Measurements from ENCODE around the gene RERE.

DNA sequence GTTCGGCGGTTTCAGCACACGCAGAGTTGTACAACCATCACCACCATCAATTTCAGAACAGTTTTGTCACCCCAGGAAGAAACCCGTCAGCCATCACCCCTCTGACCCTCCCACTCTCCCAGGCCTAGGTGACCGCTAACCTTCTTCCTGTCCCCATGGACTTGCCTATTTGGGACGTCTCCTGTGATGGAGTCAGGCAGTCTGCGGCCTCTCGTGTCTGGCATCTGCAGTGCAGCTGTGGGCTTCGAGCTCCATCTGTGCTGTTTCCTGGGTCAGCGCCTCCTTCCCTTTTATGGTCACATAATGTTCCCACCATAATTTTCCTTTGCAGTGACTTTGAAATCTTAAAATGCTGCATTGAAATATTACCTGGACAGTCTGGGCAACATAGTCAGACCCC is 475.1 kb downstream of the RERE start:
- TF ChIP-seq, protein P1, sequence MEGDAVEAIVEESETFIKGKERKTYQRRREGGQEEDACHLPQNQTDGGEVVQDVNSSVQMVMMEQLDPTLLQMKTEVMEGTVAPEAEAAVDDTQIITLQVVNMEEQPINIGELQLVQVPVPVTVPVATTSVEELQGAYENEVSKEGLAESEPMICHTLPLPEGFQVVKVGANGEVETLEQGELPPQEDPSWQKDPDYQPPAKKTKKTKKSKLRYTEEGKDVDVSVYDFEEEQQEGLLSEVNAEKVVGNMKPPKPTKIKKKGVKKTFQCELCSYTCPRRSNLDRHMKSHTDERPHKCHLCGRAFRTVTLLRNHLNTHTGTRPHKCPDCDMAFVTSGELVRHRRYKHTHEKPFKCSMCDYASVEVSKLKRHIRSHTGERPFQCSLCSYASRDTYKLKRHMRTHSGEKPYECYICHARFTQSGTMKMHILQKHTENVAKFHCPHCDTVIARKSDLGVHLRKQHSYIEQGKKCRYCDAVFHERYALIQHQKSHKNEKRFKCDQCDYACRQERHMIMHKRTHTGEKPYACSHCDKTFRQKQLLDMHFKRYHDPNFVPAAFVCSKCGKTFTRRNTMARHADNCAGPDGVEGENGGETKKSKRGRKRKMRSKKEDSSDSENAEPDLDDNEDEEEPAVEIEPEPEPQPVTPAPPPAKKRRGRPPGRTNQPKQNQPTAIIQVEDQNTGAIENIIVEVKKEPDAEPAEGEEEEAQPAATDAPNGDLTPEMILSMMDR (IDR thresholded peaks at IDR 0.05; ENCODE audit: poor library complexity) = no peak
- TF ChIP-seq EZH2 (IDR thresholded peaks at IDR 0.05; ENCODE audit: borderline replicate concordance) = no peak
- TF ChIP-seq EZH2phosphoT487 (IDR thresholded peaks at IDR 0.05; ENCODE audit: low read depth, severe bottlenecking, unreplicated experiment) = no peak

Measured in hepatocyte (in vitro differentiated cells).